ENCODE measurements around the gene EPHA3.

EPHA3 gene

DNA sequence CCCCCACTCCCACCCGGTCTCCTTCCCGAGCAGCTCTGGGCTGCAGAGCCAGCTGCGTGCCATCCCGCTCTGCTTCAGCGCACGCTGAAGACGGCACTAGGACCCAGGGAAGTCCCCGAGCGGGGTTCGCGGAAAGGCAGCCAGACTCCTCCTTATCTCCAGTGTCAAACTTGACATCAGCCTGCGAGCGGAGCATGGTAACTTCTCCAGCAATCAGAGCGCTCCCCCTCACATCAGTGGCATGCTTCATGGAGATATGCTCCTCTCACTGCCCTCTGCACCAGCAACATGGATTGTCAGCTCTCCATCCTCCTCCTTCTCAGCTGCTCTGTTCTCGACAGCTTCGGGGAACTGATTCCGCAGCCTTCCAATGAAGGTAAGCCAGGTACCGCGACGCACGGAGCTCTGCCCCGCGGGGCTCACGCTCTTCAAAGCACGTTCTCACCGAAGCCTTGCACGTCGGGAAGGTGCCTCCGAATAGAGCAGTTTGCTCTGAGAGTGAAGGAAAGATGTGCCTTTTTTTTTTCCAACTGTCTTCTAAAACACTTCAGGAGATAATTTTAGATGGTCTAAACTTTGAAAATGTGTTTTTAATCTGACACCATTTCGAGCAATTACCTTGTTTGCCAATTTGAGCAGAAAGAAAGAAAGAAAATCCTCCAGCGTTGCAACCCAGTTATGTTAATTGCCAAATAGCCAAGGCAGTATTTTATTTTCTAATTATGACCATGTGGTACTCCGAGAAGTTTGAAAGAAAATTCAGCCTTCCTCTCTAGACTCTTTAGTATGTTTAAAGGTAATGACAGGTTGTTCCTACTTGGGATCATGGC, at the start of gene EPHA3:
EPHA3 (plus strand) TSS at position 161 of the 830 bp plus-strand sequence; CDS start at position 289, 128 bp downstream.
- ChIA-PET POLR2A (ENCODE audit: low non-redundant PET) (no interaction called here), CTCF (interaction anchor here (0.7 to 0.8 kb wide), 2 partner anchors 12 to 735 kb away, joined by 4 to 5 read pairs; no protein-coding TSS in a partner anchor)
- DNase-seq (ENCODE audit: low spot score): peak; percentile 54
- no peak within 1 kb of the TSS for H3K27ac ChIP-seq
- TF ChIP-seq, protein P1, sequence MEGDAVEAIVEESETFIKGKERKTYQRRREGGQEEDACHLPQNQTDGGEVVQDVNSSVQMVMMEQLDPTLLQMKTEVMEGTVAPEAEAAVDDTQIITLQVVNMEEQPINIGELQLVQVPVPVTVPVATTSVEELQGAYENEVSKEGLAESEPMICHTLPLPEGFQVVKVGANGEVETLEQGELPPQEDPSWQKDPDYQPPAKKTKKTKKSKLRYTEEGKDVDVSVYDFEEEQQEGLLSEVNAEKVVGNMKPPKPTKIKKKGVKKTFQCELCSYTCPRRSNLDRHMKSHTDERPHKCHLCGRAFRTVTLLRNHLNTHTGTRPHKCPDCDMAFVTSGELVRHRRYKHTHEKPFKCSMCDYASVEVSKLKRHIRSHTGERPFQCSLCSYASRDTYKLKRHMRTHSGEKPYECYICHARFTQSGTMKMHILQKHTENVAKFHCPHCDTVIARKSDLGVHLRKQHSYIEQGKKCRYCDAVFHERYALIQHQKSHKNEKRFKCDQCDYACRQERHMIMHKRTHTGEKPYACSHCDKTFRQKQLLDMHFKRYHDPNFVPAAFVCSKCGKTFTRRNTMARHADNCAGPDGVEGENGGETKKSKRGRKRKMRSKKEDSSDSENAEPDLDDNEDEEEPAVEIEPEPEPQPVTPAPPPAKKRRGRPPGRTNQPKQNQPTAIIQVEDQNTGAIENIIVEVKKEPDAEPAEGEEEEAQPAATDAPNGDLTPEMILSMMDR (conservative IDR thresholded peaks at IDR 0.05; ENCODE audit: low read depth): no peak

DNA sequence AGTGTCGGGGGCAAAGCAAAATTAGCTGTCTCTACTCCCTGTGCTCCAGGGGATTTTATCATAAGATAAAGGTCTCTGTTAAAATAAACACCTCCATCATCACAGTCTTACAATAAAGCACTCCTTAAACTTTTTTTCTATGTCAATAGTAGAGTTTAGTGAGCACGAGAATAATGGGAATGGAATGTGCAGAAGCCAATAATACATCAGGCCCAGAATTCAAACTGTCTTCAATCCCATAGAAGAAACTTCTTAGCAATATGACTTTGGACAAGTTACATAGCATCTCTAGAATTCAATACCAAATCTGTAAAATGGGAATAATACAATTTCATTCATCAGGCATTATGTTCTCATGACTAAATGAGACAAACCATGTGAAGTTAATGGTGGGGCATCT, 49.0 kb upstream of the EPHA3 start:
- ChIA-PET POLR2A (ENCODE audit: low non-redundant PET) (no interaction called here), CTCF (no interaction called here)
- no peak for DNase-seq (ENCODE audit: low spot score)
- H3K27ac ChIP-seq: no peak overlapping the region
- TF ChIP-seq, protein P1 (conservative IDR thresholded peaks at IDR 0.05; ENCODE audit: low read depth): no peak

DNA sequence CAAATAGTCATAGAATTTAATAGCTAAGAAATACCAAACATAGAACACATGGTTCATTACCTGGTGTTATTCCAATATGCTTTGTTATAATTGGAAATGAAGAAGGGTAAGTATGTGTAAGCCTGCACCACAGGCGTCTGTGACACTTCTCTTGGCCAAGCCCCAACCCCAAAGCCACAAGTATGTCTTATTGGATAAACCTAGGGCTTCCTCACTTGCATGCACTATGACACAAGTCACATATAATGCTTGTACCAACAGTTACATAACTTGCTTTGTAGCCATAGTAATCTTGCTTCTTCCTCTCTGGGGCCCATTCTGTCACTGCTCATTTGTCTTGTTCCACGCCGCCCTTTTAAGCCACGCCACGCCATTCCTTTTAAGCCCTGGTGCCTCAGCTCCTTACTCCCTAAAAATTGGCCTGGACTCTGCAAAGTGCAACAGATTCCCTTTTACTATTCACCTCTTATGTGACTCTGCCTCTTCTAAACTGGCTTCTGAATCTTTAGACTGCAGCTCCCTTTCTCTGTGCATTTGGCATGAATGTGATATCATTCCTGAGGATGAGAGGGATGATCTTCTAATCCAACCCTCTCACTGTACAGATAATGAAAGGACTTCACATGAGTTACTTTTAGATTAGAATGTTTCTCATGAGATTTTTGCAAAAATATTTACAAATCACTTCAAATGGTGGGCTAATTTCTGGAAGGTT, 48.1 kb upstream of the EPHA3 start:
- ChIA-PET POLR2A (ENCODE audit: low non-redundant PET) (no interaction called here), CTCF (no interaction called here)
- H3K27ac ChIP-seq: no peak overlapping the region
- TF ChIP-seq, protein P1 (conservative IDR thresholded peaks at IDR 0.05; ENCODE audit: low read depth): no peak
- no peak for DNase-seq (ENCODE audit: low spot score)

DNA sequence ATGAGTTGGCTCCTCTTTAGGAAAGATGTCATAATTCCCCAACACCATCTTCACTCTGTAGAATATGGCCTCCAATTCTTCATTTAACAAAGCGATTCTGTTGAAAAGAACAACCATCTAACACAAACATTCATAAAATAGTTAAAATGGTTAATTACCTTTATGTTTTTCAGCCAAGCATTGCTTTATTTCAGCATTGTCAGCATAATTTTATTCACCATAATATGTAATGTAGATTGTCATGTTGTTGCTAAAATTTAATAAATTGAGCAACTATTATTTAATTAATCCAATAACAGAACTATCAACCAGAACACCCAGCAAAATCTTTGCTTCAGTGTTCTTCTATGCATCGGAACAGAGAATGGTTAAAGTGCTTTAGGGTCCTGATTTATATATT, 46.2 kb upstream of the EPHA3 start:
- H3K27ac ChIP-seq: no peak overlapping the region
- DNase-seq (ENCODE audit: low spot score): no peak
- TF ChIP-seq, protein P1 (conservative IDR thresholded peaks at IDR 0.05; ENCODE audit: low read depth): no peak
- ChIA-PET POLR2A (ENCODE audit: low non-redundant PET) (no interaction called here), CTCF (no interaction called here)

DNA sequence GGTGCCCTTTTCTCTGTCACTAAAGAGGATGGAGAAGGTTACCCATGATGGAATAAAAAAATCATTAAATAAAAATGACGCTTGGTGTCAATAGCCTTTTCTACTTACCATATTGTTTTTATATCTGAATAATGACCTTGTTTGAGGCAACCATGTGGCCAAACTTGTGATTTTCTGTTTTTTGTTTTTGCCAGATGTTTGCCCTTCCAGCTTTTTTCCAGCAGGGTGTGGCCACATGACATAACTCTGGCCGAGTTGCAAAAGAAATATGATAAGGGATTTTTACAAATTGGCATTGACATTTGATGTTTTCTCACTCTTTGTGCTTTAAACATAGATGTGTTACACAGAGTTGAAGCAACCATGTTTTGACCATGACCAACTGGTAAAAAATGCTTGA, 39.7 kb upstream of the EPHA3 start:
- TF ChIP-seq, protein P1 (conservative IDR thresholded peaks at IDR 0.05; ENCODE audit: low read depth): no peak
- no peak for DNase-seq (ENCODE audit: low spot score)

DNA sequence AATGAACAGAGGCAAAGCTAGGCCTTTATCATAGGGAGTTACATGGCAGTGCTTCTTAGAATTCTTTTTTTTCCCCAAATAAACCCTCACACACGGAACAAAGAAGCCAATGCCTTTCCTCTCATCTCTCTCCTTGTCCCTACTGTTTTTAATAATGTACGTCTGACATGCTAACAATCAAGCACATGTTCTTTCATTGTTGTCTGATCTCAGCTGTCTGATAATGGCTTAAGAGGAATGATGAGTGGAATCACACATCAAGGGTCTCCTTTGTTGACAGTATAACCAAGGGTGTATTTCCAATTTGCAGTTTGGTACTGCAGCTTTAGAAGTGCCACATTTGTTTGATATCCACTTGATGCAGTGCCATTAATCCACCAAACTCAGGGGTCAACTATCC, 34.8 kb upstream of the EPHA3 start:
- H3K27ac ChIP-seq: no peak overlapping the region
- ChIA-PET POLR2A (ENCODE audit: low non-redundant PET) (no interaction called here), CTCF (no interaction called here)
- TF ChIP-seq, protein P1 (conservative IDR thresholded peaks at IDR 0.05; ENCODE audit: low read depth): no peak
- DNase-seq (ENCODE audit: low spot score): no peak

More for the DNA sequence above, 39.7 kb upstream of the EPHA3 start:
- ChIA-PET POLR2A (ENCODE audit: low non-redundant PET) (no interaction called here), CTCF (no interaction called here)
- no peak overlapping the region for H3K27ac ChIP-seq
